T-helper 2 cell (primary cell): ENCODE results near the gene SMG6.
"Not testable (repeated sequence)": the region's sequence is repeated elsewhere in the genome, so short reads cannot be mapped to it uniquely, and the experiment has no call there.

Experiments used
- DNase-seq, 5 experiments: peaks; one replicate each; pipeline versions ENCODE4 v3.0.0 to v3.0.0-alpha.2; 2012 to 2022

SMG6 gene

GRCh38 chr17:2304931-2305330 lies 1.3 kb upstream of the SMG6 start:
- no peak for DNase-seq

DNA sequence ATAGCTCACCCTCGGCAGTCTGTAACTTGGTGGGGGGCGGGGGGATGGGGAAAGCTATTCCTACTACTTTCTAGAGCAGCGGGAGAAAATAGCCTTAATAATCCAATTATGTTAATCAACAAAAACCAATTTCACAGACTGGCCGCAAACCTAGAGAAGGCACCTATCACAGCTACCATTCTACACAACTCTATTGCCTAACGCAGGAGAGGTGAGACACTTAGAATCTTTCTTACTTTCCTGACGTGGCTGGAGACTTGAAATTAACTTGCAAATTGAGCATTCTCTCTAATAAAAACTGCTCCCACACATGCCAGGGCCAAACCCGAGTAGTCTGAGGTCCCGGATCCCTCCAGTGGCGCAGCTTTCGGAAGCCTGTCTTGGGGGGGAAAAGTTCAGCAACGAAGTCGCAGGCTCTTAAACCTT lies 794 bp downstream of the SMG6 start:
- DNase-seq = peak in 1 of 5 experiments; percentile 25

DNA sequence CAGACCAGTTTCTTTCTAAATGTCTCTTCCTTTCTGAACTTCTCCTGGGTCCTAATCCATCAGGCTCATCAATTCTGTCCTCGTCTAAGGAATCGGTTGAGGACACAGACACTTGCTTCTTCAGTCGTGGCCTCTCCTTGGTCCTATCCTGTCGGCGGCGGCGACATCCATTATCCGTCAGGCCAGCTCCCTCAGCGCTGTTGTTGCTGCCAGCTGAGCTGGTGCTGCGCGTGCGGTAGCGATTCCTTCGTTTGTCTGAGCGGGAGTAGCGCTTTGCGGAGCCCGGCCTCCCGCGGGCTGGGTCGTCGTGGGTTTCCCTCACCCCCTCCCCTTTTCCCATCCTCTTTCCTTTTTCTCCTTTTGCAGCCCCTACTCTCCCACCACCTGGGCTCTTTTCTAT lies 3.8 kb downstream of the SMG6 start:
- DNase-seq = no peak

GRCh38 chr17:2299136-2299535 lies 4.4 kb downstream of the SMG6 start:
- no peak for DNase-seq

DNA sequence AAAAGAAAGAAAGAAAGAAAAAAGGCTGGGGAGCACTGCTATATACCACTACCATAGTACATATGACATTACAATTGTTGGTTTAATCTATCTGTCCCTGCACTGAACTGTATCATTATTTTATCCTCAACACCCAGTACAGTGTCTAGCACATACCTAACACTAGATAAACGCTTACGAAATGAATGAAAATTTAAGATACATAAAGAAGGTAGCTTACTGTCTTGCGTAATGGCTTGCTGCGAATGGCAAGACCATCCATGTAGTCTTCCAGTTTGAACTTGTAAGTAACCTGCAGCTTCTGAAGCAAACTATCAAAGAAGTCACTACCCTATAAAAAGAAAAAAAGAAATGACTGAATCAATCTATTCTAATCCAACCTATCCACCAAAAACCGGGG lies 6.6 kb downstream of the SMG6 start:
- DNase-seq = no peak

GRCh38 chr17:2295575-2295974 lies 8.0 kb downstream of the SMG6 start:
- DNase-seq = no peak

GRCh38 chr17:2292100-2292499 lies 11.5 kb downstream of the SMG6 start:
- no peak for DNase-seq

GRCh38 chr17:2289878-2290478 lies 13.6 kb downstream of the SMG6 start:
- DNase-seq = no peak

GRCh38 chr17:2283302-2283701 lies 20.3 kb downstream of the SMG6 start:
- no peak for DNase-seq

DNA sequence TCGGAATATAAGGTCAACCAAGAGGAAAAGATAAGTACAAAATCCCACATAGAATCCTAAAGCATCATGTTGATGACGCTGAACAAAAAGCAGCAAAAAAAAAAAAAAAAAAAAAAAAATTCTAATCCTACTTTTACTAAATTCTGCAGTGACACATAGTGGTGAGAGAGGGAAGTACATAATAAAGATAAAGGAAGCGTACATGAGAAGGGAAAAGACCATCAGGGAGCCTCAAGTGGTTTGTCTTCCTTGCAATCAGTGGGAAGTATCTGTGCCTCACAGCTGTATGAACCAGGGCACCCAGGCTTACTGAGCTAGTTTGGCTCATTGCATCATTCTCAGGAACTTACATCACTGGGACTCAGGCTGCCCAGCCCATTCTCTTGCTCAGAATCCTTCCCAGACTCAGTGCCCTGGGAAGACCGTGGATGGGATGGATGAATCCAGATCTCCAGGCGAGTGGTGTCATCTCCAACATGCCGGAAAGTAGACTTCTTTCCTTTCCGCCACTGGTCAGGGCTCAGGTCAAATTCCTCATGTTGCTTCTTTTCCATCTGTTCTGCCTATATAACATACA lies 21.2 kb downstream of the SMG6 start:
- peak in 2 of 5 experiments; percentile 44 to 65 for DNase-seq

DNA sequence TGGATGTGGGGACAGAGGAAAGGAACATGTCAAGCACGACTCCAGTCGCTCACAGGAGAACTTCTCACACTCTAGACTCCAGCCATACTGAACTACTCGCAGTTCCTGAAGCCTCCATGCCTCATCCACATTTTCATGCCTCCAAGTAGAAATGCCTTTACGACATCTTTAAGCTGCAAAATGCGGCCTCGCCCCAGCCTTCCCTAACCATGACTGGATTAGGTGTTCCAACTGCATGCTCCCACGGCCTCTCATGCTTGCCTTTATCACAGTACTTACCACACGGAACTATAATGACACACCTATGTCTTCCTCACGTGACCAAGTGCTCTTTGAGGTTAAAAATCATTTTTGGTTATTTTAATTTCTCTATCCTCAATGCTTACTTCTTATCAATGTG lies 23.9 kb downstream of the SMG6 start:
- no peak for DNase-seq

DNA sequence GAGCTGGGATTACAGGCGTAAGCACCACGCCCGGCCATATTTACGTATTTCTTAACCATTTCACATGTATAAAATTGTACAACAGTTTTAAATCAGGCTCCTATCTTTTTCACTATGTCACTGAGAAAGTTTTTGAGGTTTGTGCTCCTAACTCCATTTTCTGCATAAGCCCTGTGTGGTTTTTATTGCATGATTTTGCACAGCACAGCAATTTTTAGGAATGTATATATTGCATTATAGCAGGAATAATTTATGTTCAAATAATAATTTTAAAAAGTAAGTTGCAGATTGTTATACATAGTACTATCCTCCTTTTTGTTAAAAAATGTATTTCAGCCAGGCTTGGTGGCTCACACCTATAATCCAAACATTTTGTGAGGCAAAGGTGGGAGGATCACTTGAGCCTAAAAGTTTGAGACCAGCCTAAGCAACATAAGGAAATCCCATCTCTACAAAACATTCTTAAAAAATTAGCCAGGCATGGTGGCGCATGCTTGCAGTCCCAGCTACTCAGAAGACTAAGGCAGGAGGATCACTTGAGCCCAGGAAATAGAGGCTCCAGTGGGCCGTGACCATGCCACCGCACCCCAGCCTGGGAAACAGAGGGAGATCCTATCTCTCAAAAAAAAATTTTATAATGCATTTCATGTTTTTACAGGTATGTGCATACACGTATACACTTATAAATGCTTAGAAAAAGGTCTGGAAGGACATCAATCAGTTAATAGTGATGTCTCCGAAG lies 26.0 kb downstream of the SMG6 start:
- DNase-seq = no peak

DNA sequence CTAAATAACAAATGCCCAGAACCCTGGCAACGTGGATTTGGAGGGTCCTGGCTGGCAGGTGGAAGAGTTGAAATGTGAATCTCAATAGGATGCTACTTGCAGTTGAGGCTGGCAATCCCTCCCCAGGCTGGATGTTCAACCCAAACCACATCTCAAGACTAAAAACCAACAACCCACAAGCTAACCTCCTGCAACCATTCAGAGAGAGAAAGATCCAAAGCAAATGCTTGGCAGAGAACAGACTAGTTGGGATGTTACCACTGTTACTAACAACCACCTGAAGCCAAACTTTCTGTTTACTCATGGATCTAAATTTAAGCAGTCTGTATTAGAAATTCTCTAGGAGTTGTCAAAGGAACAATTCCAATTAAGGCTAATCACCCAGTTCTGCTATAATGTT lies 27.9 kb downstream of the SMG6 start:
- peak in 1 of 5 experiments; percentile 73 for DNase-seq

- DNase-seq = no peak
Measured at GRCh38 chr17:2274414-2274813, 29.2 kb downstream of the SMG6 start.

- peak in 1 of 5 experiments; percentile 60 for DNase-seq
Measured at GRCh38 chr17:2271985-2272702, 31.4 kb downstream of the SMG6 start.

GRCh38 chr17:2267354-2267753 lies 36.2 kb downstream of the SMG6 start:
- DNase-seq = no peak

DNA sequence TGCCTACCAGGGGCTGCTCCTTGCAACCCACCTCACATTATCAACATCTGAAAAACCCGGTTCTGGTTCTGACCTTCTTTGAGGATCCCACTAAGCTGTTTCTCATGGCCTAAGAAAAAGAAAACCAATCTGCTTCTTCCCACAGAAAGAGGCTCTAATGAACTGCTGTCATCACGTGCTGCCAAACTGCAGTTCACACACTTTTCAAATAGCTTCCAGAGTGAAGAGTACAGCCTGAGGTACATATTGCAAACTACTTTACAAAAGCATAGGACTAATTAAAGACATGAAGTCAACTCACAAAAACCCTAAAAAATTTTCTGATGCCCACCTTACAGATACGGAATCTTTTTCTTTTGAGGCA lies 36.7 kb downstream of the SMG6 start:
- DNase-seq = peak in 1 of 5 experiments; percentile 56

DNA sequence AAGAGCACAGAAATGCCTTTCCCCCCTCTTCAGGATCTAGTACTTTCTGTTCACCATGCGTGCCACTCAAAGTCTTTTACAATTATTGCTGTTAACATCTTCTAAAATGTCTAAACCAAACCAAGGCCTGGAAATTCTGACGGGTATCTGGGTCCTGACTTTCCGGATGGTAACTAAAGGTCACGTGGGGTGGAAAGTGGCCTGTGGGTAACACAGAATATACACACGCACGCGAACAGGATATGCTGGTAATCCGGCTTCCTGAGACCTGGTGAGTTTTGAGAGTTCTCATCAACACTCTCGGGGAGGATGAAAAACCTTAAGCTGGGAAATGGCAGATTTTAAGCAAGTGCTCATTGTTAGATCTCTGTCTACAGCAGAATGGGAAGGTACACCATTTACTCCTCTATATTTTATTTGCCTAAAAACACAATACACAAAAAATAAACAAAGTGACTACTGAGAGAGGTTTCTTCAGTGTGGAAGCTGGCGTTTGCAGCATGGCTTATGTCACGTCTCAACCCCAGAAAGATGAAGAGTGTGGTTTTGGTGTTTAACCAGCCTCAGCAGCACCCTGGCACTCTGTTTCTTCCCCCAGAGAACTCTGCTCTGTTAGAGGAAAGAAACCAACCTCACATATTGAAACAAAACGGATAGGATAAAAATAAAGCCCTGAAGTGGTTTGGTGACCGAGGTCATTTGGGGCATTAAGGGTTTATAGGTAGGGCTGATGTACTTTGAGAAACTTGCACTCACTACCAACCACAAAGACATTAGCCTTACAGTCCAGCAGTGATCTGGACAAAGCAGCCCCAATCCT lies 37.3 kb downstream of the SMG6 start:
- DNase-seq = peak; percentile 23 to 98 (median 73)

DNA sequence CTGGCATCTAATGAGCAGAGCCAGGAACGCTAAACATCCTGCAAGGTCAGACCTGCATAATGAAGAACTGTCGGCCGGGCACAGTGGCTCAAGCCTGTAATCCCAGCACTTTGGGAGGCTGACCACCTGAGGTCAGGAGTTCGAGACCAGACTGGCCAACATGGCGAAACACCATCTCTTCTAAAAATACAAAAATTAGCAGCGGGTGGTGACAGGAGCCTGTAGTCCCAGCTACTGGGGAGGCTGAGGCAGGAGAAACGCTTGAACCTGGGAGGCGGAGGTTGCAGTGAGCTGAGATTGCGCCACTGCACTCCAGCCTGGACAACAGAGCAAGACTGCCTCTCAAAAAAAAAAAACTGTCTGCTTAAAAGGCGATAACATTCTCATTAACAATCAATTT lies 38.4 kb downstream of the SMG6 start:
- DNase-seq = not testable (repeated sequence)

DNA sequence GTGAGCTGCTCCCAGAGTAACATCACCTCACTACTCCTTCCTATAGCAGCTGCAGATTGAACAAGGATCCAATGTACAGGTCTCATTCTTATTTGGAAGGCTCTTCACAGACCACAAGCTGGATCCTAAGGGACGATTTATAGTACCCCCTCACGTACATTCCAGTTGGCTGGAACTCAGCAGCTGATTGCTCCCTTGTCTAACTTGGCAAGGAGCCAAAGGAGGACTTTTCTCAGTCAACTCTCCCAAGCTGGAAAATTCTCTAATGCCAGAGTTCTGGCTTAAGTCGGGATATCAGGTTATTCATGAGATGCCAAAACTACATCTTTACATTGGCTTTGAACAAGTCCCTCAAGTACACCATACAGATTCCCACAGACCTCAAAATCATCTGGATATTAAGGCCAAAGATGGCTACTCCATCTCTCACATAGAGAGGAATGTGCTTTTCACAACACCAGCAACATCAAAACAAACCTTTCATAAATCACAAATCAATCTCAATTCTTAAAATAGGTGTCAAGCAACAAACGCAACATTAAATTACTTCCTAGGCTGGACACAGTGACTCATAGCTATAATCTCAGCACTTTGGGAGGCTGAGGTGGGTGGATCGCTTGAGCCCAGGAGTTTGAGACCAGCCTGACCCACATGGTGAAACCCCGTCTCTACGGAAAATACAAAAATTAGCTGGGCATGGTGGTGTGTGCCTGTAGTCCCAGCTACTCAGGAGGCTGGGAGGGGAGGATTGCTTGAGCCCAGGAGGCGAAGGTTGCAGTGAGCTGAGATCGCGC lies 39.3 kb downstream of the SMG6 start:
- DNase-seq = no peak

DNA sequence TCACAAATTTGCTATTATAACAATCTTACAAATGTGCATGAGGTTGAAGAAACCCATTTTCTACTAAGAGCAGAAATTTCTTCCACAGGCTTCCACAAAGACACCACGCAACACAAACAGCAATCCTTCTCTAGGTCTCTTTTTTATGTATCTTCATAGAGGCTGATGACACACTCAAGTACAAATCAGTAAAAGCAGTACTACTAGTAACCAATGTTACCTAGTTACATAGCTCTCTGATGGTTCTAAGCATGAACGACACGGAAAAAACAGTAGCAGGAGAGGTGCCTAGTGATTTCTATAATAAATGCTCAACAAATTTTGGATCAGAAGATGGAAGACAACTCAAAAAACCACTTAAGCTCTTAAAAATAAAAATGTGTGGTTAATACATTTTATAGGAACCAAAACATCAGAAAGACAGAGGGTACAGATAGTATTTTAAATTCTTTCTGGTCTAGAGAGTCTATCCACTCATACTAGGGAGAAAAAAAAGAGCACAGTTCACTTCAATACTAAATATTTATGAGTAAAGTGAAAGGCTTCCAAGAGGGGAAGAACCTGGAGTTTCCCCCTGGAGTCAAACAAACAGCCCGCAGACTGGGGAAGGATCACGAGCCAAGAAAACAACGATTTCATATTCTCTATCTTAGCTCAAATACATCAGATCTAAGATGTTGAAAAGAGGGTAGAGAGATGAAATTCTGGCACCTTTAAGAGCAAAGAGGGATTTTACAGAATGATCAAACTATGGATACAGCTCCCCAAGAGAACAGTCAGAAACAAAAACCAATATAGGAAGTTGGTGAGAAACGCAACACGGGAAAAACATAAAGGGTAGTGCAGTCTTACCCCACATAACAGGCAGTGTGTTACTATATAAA lies 40.2 kb downstream of the SMG6 start:
- DNase-seq = no peak
